ENCODE results near the gene DNER.
"Not testable (repeated sequence)": the region's sequence is repeated elsewhere in the genome, so short reads cannot be mapped to it uniquely, and the experiment has no call there.

The DNER gene

DNA sequence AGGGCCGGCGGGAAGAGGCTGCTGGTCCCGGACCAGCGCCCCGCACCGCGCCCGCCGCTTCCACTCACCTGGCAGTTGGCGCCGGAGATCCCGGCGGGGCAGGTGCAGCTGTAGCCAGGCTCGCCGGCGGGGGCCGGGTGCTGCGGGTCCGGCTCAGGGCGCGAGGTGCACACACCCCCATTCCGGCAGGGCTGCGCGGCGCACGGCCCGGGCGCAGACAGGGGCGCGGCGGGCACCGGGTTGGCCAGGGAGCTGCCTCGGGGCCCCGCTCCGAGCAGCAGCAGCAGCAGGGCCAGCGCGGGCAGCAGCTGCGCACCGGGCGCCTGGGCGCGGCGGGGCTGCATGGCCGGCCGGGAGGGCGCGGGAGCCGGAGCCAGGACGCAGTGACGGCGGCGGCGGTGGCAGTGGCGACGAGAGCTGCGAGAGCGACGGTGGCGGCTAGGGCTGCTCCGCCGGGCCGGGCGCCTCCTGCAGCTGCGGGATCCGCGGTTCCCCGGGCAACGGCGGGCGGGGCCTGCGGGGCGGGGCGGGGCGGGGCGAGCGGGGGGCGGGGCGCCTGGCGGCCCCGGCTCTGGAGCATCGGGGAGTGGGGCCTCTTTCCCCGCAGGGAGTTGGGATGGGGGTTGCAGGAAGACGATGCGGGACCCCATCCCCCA lies at the start of gene DNER:
TSS of gene DNER (minus strand) at position 476 of the 656 bp plus-strand sequence. CDS start at position 344, 132 bp downstream.
- TF ChIP-seq, protein P1, sequence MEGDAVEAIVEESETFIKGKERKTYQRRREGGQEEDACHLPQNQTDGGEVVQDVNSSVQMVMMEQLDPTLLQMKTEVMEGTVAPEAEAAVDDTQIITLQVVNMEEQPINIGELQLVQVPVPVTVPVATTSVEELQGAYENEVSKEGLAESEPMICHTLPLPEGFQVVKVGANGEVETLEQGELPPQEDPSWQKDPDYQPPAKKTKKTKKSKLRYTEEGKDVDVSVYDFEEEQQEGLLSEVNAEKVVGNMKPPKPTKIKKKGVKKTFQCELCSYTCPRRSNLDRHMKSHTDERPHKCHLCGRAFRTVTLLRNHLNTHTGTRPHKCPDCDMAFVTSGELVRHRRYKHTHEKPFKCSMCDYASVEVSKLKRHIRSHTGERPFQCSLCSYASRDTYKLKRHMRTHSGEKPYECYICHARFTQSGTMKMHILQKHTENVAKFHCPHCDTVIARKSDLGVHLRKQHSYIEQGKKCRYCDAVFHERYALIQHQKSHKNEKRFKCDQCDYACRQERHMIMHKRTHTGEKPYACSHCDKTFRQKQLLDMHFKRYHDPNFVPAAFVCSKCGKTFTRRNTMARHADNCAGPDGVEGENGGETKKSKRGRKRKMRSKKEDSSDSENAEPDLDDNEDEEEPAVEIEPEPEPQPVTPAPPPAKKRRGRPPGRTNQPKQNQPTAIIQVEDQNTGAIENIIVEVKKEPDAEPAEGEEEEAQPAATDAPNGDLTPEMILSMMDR (IDR thresholded peaks at IDR 0.05; ENCODE audit: low read depth, low read length): no peak
- DNase-seq (ENCODE audit: low read depth in 2 of 2): no peak
- H3K4me3 ChIP-seq (replicated peaks in 1 of 2; ENCODE audit: low read depth in 2 of 2, low read length in 2 of 2): peak within 1 kb of the TSS; percentile 49 to 68

DNA sequence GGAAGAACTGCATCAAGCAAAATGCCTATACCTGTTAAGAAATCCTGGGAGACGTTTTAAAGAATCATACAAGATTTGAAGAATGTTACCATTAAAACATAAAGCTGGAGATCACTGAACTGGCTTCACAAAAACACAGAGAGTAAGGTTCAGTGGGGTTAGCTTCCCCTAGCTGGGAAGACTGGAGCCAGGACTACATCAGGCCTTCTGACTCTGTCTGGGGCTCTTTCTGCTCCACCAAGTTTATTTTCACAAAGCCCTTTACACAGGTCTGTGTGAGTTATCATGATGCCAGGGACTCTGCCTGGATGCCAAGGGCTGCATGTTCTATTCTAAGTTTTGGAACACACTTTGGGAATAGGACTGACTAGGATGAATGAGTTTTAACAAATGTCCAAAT lies 47.3 kb upstream of the DNER start:
- H3K4me3 ChIP-seq (replicated peaks in 1 of 2; ENCODE audit: low read depth in 2 of 2, low read length in 2 of 2): no peak overlapping the region
- TF ChIP-seq, protein P1 (IDR thresholded peaks at IDR 0.05; ENCODE audit: low read depth, low read length): no peak
- DNase-seq (ENCODE audit: low read depth in 2 of 2): no peak

DNA sequence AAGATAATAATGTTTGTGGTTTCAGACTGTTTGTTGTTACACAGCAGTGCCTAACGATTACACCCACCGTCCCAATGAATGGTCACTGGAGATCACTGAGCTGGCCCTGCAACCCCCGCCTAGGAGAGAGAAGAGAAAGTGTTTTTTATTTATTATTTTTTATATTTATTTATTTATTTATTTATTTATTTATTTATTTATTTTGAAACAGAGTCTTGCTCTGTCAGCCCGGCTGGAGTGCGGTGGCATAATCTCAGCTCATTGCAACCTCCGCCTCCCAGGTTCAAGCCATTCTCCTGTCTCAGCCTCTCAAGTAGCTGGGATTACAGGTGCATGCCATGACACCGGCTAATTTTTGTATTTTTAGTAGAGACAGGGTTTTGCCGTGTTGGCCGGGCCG lies 43.1 kb upstream of the DNER start:
- not testable (repeated sequence) for H3K4me3 ChIP-seq (replicated peaks in 1 of 2; ENCODE audit: low read depth in 2 of 2, low read length in 2 of 2); DNase-seq (ENCODE audit: low read depth in 2 of 2)

DNA sequence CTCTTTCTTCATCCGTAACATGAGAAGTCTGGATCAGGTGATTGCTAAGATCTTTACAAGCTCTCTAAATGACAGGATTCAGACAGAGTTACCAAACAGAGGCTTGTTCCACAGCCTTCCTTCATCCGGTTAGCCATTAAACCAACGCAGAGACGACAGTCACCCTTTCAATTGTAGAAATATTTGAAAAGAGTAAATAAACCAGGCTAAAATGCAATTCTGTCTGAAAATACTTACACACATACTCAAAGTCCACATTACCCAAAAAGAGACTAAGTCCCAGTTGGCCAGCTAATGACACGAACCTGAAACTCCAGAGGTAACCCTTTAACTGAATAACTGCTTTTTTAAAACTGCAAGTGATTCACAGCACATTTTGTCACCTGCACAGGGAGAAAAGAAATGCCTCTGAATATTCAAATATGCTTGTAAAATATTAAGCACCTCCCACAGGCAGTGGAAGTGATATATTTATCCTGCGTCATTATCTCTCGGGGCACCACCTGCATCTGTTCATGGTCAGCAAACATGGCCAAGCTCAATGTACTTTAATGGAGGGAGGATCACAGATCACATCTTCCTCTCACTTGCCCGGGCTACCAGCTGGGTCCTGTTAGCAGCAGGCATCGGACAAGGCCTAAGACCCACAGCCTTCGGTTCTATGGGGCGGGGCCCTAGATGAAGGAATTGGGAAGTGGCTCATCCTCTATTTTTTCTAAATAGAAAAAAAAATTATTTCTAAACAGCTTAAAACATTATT lies 38.8 kb upstream of the DNER start:
- H3K4me3 ChIP-seq (replicated peaks in 1 of 2; ENCODE audit: low read depth in 2 of 2, low read length in 2 of 2): no peak overlapping the region
- TF ChIP-seq, protein P1 (IDR thresholded peaks at IDR 0.05; ENCODE audit: low read depth, low read length): no peak
- DNase-seq (ENCODE audit: low read depth in 2 of 2): no peak

GRCh38 chr2:229749779-229750178 lies 35.4 kb upstream of the DNER start:
- H3K4me3 ChIP-seq (replicated peaks in 1 of 2; ENCODE audit: low read depth in 2 of 2, low read length in 2 of 2): no peak overlapping the region
- no peak for DNase-seq (ENCODE audit: low read depth in 2 of 2)

DNA sequence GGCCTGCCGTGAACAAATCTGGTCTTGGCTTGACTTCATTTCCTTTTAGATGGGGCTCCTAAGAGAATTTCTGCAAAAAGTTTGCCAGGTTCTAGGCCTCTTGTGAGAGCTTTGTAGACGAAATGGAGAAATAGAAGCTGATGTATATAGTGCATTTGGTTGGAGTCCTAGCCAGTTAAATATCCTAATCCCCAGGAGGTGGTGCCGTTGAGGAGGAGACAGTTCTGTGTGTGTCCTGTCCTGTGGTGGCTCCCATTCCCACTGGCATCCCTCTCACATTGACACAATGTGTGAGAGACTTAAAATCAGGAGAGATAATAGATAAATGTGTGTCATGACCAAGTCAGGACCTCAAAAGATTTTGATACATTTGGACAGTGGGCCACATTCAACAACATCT lies 34.6 kb upstream of the DNER start:
- TF ChIP-seq, protein P1 (IDR thresholded peaks at IDR 0.05; ENCODE audit: low read depth, low read length): no peak
- no peak overlapping the region for H3K4me3 ChIP-seq (replicated peaks in 1 of 2; ENCODE audit: low read depth in 2 of 2, low read length in 2 of 2)
- DNase-seq (ENCODE audit: low read depth in 2 of 2): no peak

More at GRCh38 chr2:229749779-229750178, 35.4 kb upstream of the DNER start:
- TF ChIP-seq, protein P1 (IDR thresholded peaks at IDR 0.05; ENCODE audit: low read depth, low read length): no peak

- H3K4me3 ChIP-seq (replicated peaks in 1 of 2; ENCODE audit: low read depth in 2 of 2, low read length in 2 of 2); DNase-seq (ENCODE audit: low read depth in 2 of 2): not testable (repeated sequence)
Measured at GRCh38 chr2:229742691-229743090, 28.3 kb upstream of the DNER start.

Data from cardiac fibroblast (primary cell).